ENCODE results near the gene RFWD3.

Gene RFWD3

DNA sequence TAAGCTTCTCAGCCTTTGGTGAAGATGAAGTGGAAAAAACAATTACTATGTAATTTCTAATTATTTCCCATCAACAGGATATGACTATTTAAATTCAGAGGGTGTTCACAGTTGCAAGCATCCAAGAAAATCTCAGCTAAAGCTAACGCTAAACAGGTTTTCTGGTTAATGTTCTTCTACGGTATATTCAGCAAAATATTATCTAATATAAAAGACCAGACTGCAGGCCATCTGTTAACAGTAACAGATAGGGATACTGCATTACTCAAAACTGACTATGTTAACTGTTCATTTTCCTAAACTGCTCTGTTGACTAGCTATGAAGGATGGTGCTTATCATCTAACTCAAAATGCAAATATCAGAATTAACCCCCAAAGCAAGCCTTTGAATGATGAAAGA, 92.5 kb downstream of the RFWD3 start:
- no peaks in the 10 kb centered on the region for H3K27me3 Mint-ChIP-seq
- H3K27ac Mint-ChIP-seq, result no peak overlapping the region
- peaks cover 24 to 61% of the 10 kb centered on the region in 2 donors for H3K4me1 Mint-ChIP-seq
- DNase-seq (no peak), ATAC-seq (replicated peaks) (no peak)
- no peaks in the 10 kb centered on the region for H3K9me3 Mint-ChIP-seq
- peaks cover 2 to 7% of the 10 kb centered on the region in 2 donors for H3K36me3 Mint-ChIP-seq
- H3K4me3 Mint-ChIP-seq, result no peak overlapping the region

DNA sequence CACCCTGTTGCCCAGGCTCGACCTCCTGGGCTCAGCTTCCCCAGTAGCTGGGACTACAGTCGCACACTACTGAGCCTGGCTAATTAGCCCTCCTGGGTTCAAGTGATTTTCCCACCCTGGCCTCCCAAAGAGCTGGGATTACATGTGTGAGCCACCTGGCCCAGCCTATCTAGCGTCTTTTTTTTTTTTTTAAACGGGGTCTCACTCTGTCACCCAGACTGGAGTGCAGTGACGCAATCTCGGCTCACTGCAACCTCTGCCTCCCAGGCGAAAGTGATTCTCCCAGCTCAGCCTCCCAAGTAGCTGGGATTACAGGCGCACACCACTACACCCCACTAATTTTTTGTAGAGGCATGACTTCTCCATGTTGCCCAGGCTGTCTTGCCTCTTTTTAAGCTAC, 93.1 kb downstream of the RFWD3 start:
- no peak for DNase-seq
- Mint-ChIP-seq H3K27ac (no peak overlapping the region), H3K36me3 (peaks cover 2 to 7% of the 10 kb centered on the region in 2 donors), H3K4me1 (peaks cover 24 to 59% of the 10 kb centered on the region in 2 donors), H3K4me3 (no peak overlapping the region), H3K9me3 (no peaks in the 10 kb centered on the region), H3K27me3 (no peaks in the 10 kb centered on the region)
- ATAC-seq (replicated peaks), result no peak
